ENCODE measurements around the gene CATSPERE. TPM values are rescaled to one million over a fixed set of nuclear protein-coding genes. Genes with fewer than 3 reads are reported as not detected.

CATSPERE gene
- total and polyA plus RNA-seq, 2 of the 8 experiments (the other 6 are each of a cell fraction or from before 2014, with no cell fraction given), result 0.05 to 0.45 TPM

DNA sequence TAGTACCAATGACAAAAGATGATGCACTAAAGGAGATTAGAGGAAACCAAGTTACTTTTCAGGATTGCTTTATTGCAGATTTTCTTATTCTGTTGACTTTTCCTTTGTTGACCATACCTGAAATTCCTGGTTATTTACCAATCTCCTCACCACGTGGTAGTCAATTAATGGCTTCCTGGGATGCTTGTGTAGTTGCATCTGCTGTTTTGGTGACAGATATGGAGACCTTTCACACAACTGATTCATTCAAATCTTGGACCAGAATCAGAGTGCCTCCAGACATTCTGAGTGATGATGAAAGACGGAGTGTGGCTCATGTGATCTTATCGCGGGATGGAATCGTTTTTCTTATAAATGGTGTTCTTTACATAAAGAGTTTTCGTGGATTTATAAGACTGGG, 91.3 kb downstream of the CATSPERE start:
- DNase-seq (ENCODE audit: low read depth in 1 of 2, low spot score in 2 of 2) (no peak), FAIRE-seq (peak; percentile 63)
- Histone ChIP-seq H2BK120ac (replicated peaks; ENCODE audit: low read depth, low read length) (no peak overlapping the region), H3K4me2 (ENCODE audit: insufficient read depth in 1 of 2, low read depth in 2 of 2, low read length in 2 of 2) (no peak overlapping the region), H2BK12ac (ENCODE audit: low read depth, low read length) (no peak overlapping the region), H3K27ac (ENCODE audit: low read depth, low read length) (no peak overlapping the region), H2AK5ac (ENCODE audit: low read depth, low read length) (no peak overlapping the region), H3K4ac (replicated peaks; ENCODE audit: insufficient read length, low read depth, low read length) (no peak overlapping the region), H2BK15ac (ENCODE audit: low read length) (no peak overlapping the region), H3K23ac (ENCODE audit: insufficient read length) (no peak overlapping the region), H4K5ac (ENCODE audit: insufficient read length, low read depth, low read length) (no peak overlapping the region), H3K4me3 (ENCODE audit: extremely low read depth in 1 of 4, insufficient read depth in 2 of 4, low read depth in 3 of 4, low read length in 4 of 4) (no peak overlapping the region), H3K18ac (ENCODE audit: extremely low read depth, low read length) (no peak overlapping the region), H4K20me1 (replicated peaks in 1 of 2; ENCODE audit: control insufficient read depth in 1 of 2, insufficient read depth in 2 of 2, low read length in 2 of 2) (no peaks in the 10 kb centered on the region), H3K23me2 (ENCODE audit: low read depth, low read length) (no peaks in the 10 kb centered on the region), H3K9ac (replicated peaks in 1 of 4; ENCODE audit: extremely low read depth in 1 of 4, low read depth in 3 of 4, low read length in 3 of 4) (no peak overlapping the region), H3K4me1 (replicated peaks in 1 of 4; ENCODE audit: control insufficient read depth in 3 of 4, insufficient read depth in 4 of 4, low read length in 3 of 4) (no peaks in the 10 kb centered on the region), H2AFZ (ENCODE audit: low read length) (no peak overlapping the region), H4K8ac (ENCODE audit: extremely low read depth, insufficient read depth, low read length) (no peak overlapping the region), H3K79me1 (ENCODE audit: low read depth, low read length) (no peaks in the 10 kb centered on the region), H4K91ac (replicated peaks; ENCODE audit: insufficient read length, low read length) (no peak overlapping the region), H3K9me3 (ENCODE audit: insufficient read depth in 2 of 2, low read depth in 1 of 2, low read length in 1 of 2) (peaks cover 2 to 3% of the 10 kb centered on the region in 2 experiments; a peak in 1 of 4 replicates), H3K79me2 (ENCODE audit: control insufficient read depth in 1 of 2, insufficient read depth in 2 of 2, low read length in 2 of 2) (no peaks in the 10 kb centered on the region), H2BK20ac (ENCODE audit: low read length) (no peak overlapping the region), H3K14ac (ENCODE audit: insufficient read length) (no peak overlapping the region), H3K56ac (replicated peaks; ENCODE audit: insufficient read length, low read depth, low read length) (no peak overlapping the region), H3K36me3 (ENCODE audit: control insufficient read depth in 2 of 4, insufficient read depth in 4 of 4, low read length in 3 of 4) (no peaks in the 10 kb centered on the region), H3K27me3 (replicated peaks in 1 of 4; ENCODE audit: control insufficient read depth in 3 of 4, extremely low read depth in 1 of 4, insufficient read depth in 3 of 4, low read length in 3 of 4) (no peaks in the 10 kb centered on the region), H2BK5ac (ENCODE audit: low read depth, low read length) (no peak overlapping the region)
- ChIA-PET CTCF (ENCODE audit: partially characterized antibody) (no interaction called here), POLR2A (ENCODE audit: partially characterized antibody) (no interaction called here)
- no peak for TF ChIP-seq SP1 (IDR thresholded peaks at IDR 0.05; ENCODE audit: low read depth, low read length)
- TF ChIP-seq CREB1 (IDR thresholded peaks at IDR 0.05), result no peak
- TF ChIP-seq SIX5 (IDR thresholded peaks at IDR 0.05; ENCODE audit: low read depth, low read length), result no peak
- no peak for TF ChIP-seq ASH2L (IDR thresholded peaks at IDR 0.05; ENCODE audit: low read length)
- no peak for TF ChIP-seq POLR2A (IDR thresholded peaks at IDR 0.05; ENCODE audit: control extremely low read depth in 1 of 2, low read depth in 2 of 2, low read length in 2 of 2)
- no peak for TF ChIP-seq POLR2AphosphoS5 (IDR thresholded peaks at IDR 0.05; ENCODE audit: low read depth, low read length)
- 89% methylated on average over 6 of the region's 6 CpGs; no CpG with 5 or more reads in 1 of the 2 experiments for WGBS, 2 experiments (ENCODE audit: extremely low coverage in 1 of 2, insufficient coverage in 1 of 2, insufficient read length in 1 of 2, insufficient replicate concordance in 2 of 2, low coverage in 1 of 2, low lambda C conversion rate in 2 of 2, missing lambda C conversion rate in 1 of 2)
